ENCODE data around the gene EPHB1. TPM values are rescaled to one million over a fixed set of nuclear protein-coding genes. Genes with fewer than 3 reads are reported as not detected.

Gene EPHB1
- total RNA-seq, 4 donors from 2014 or later, result 1.00 to 8.9 (median 4.5) TPM

GRCh38 chr3:135159681-135160247 is 364.7 kb downstream of the EPHB1 start:
- Histone ChIP-seq H3K4me1 (peaks cover 0 to 3% of the 10 kb centered on the region in 2 donors), H3K36me3 (no peaks in the 10 kb centered on the region), H3K27ac (no peak overlapping the region), H3K4me3 (no peak overlapping the region), H3K9me3 (no peaks in the 10 kb centered on the region), H3K27me3 (no peaks in the 10 kb centered on the region)
- in situ Hi-C loops (cut with MboI; ENCODE audit: low sequenced_read_pairs in 4 of 4) (no loop called here), intact Hi-C loops (cut with DNase I; ENCODE audit: low total_unique reads) (no loop called here)
- no peak for ATAC-seq
- TF ChIP-seq POLR2A (IDR thresholded peaks at IDR 0.05), result no peak
- no peak for TF ChIP-seq CTCF (IDR thresholded peaks at IDR 0.05 in 4 of 5, conservative IDR thresholded peaks at IDR 0.05 in 1 of 5)
- no peak for DNase-seq

DNA sequence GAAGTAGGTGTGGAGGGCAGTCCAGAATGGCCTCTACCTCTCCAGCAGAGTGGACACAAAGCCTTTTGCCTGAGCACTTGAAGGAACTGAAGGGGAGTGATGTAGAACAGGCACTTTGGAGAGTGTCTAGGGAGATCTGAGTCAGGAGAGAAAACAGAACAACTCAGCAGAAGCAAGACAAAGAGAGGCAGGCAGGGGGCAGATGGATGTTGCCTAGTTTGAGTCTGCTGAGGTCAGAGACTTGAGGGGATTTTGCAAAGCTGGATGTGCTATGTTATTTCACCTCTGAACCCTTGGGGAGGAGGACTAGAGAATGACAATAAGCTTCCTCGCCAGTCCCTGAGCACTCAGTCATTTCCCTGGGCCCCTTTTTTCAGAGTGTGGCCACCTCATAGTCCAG is 366.4 kb downstream of the EPHB1 start:
- Histone ChIP-seq H3K4me3 (no peak overlapping the region), H3K36me3 (no peaks in the 10 kb centered on the region), H3K27me3 (no peaks in the 10 kb centered on the region), H3K27ac (no peak overlapping the region), H3K4me1 (peaks cover 0 to 3% of the 10 kb centered on the region in 2 donors), H3K9me3 (no peaks in the 10 kb centered on the region)
- intact Hi-C loops (cut with DNase I; ENCODE audit: low total_unique reads), result no loop called here
- in situ Hi-C loops (cut with MboI; ENCODE audit: low sequenced_read_pairs in 4 of 4), result no loop called here
- TF ChIP-seq CTCF (IDR thresholded peaks at IDR 0.05 in 4 of 5, conservative IDR thresholded peaks at IDR 0.05 in 1 of 5) (no peak), POLR2A (IDR thresholded peaks at IDR 0.05) (no peak)
- ATAC-seq (no peak), DNase-seq (no peak)

GRCh38 chr3:135163701-135164100 is 368.6 kb downstream of the EPHB1 start:
- DNase-seq (no peak), ATAC-seq (no peak)
- Histone ChIP-seq H3K27me3 (no peaks in the 10 kb centered on the region), H3K9me3 (no peaks in the 10 kb centered on the region), H3K4me1 (peaks cover 5 to 6% of the 10 kb centered on the region in 2 donors), H3K4me3 (no peak overlapping the region), H3K27ac (no peak overlapping the region), H3K36me3 (no peaks in the 10 kb centered on the region)
- TF ChIP-seq CTCF (IDR thresholded peaks at IDR 0.05 in 4 of 5, conservative IDR thresholded peaks at IDR 0.05 in 1 of 5) (no peak), POLR2A (IDR thresholded peaks at IDR 0.05) (no peak)
- intact Hi-C loops (cut with DNase I; ENCODE audit: low total_unique reads) (no loop called here), in situ Hi-C loops (cut with MboI; ENCODE audit: low sequenced_read_pairs in 4 of 4) (no loop called here)

DNA sequence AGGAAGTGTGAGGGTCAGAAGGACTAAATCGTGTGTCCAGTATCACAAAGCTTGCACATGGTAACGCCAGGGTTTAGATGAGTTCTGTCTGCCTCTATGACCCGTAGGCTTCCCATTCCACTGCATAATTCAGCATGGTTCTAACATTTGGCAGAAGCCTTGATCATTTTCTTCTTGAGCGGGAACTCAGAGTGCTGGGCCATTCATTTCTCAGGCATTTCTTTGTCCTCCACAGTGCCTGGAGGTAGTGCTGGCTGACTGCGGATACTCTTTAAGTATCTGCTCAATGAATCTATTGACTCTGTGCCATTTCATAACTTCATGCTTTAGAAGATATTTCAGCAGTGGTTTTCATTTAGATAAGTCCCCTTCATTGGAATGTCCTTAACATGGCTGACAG is 370.2 kb downstream of the EPHB1 start:
- Histone ChIP-seq H3K27me3 (no peaks in the 10 kb centered on the region), H3K9me3 (no peaks in the 10 kb centered on the region), H3K27ac (no peak overlapping the region), H3K4me3 (no peak overlapping the region), H3K4me1 (peaks cover 11 to 13% of the 10 kb centered on the region in 2 donors), H3K36me3 (no peaks in the 10 kb centered on the region)
- no peak for ATAC-seq
- intact Hi-C loops (cut with DNase I; ENCODE audit: low total_unique reads) (loop anchor here (5.0 kb wide), 1 partner anchor 47 kb away; no protein-coding TSS in a partner anchor), in situ Hi-C loops (cut with MboI; ENCODE audit: low sequenced_read_pairs in 4 of 4) (no loop called here)
- no peak for DNase-seq
- TF ChIP-seq CTCF (IDR thresholded peaks at IDR 0.05 in 4 of 5, conservative IDR thresholded peaks at IDR 0.05 in 1 of 5) (no peak), POLR2A (IDR thresholded peaks at IDR 0.05) (no peak)
